NOMO-1 (cell line): ENCODE data around the gene APRT.

ENCODE experiments used
- DNase-seq, 2 experiments: peaks; one replicate each; lab custom pipeline; 2025; ENCODE audit not compliant: unreplicated experiment in 2 of 2; lab: John Stamatoyannopoulos, UW

APRT gene

DNA sequence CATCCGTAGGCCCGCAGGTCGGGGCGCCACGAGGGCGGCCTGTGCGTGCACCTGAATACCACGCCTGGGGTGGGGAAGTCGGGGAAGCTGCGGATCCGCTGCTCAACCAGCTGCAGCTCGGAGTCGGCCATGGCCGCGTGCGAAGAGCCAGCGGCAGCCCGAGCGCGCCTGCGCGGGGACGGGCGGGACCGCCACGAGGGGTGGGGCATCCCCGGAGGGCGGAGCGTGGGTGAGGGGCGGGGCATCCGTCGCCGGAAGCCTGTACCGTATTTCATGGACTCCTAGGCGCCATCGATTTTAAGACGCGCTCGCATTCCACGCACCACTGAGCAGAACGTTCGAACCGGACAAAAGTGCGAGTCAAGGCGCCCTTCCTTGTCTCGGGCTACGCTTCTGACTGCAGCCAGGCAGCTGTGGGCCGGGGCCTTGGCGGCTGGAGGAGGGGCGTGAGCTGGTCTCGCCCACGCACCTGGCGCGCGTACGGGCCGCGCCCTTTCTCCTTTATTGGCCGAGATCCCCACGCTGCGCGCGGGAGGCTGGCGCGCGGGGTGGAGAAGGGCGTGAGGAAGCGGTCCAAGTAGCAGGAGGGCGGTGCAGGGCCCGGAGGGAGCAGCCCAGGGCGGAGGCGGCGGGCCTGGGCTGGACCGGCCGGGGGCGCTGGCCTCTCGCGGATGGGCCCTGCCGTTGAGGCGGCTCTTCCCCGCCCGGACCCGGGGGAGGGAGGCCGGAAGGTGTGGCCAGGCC lies at the start of gene APRT:
Gene APRT, minus strand, starts transcription at position 160 of the 744 bp plus-strand sequence. Its CDS starts 29 bp downstream, at position 131.
- DNase-seq = peak; percentile 84 to 85

- DNase-seq = no peak
Observed at GRCh38 chr16:88861359-88861758, 49.6 kb upstream of the APRT start.

DNA sequence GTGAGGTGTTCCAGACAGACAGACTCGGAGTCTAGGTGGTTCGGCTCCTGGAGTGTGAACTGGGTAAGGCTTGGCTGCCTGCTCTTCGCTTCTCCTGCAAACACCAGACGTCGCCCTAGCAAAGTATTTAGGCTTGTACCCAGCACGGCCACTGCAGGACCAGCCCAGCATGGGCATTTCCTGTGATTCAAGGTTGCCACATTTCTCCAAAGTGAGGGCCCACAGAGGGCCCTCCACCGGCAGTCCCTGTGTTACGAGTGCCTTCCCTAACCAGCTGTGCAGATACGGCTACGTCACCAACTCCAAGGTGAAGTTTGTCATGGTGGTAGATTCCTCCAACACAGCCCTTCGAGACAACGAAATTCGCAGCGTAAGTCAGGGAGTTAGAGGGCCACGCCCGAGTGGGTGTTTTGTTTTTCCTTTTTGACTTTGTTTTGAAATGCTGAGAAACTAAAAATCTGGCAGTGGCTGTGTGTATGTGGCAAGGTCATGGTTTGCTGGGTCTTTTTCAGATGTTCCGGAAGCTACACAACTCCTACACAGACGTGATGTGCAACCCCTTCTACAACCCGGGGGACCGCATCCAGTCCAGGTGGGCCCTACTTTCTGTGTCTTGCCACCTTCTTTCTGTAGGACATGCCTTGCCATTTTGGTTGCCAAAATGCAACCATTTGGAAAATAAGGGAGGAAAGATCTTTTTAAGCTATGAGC lies 47.8 kb upstream of the APRT start:
- no peak for DNase-seq

GRCh38 chr16:88857728-88858339 lies 46.1 kb upstream of the APRT start:
- peak; percentile 79 to 83 for DNase-seq

DNA sequence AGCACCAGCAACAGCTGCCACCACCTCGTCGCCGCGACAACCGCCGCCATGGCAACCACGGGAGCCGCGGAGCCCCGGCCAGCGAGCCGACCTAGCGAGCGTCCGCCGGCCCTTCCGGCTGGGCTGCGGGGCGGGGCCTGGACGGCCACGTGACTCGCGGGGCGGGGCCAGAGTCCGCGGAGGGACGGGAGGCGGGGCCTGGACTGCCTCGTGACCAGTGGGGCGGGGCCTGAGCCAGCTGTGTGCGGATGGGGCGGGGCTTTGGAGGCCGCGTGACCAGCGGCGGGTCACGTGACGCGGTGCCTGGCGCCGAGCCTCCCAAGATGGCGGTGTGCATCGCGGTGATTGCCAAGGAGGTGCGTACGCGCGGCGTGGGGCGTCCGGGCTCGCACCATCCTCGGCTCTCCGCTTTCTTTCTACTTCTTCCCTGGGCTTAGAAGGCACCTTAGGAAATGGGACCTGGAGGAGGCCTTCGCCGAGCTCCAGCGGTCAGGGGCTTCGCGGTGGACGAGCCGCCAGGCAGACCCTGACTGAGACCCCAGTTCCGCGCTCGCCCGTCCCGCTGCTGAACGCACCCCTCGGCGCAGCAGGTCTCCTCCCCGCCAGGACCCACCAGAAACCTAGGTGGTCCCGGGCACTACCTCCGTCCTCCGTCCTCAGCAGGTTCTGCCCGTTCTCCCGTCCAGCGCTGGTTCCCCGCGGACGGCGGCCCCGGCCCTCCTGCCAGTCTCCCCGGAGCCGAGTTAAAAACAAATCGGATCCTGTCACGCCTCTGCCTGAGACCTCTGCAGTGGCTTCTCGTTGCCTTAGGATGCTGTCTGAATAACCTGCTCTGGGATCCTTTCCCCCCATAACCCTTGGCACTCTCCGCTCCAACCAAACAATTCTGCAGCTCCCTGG lies 45.4 kb upstream of the APRT start, which contains the start of the genes GALNS and TRAPPC2L:
Gene GALNS, minus strand, starts transcription at position 120 of the 900 bp plus-strand sequence. Its CDS starts 70 bp downstream, at position 50.
Gene TRAPPC2L, plus strand, starts transcription at position 300 of the 900 bp plus-strand sequence. Its CDS starts 24 bp downstream, at position 324.
- peak; percentile 91 to 95 for DNase-seq

GRCh38 chr16:88856122-88856827 lies 44.5 kb upstream of the APRT start:
- DNase-seq = peak in 1 of 2 experiments; percentile 4

GRCh38 chr16:88855736-88856121 lies 44.0 kb upstream of the APRT start:
- no peak for DNase-seq

GRCh38 chr16:88855176-88855575 lies 43.4 kb upstream of the APRT start:
- peak; percentile 17 to 60 for DNase-seq

DNA sequence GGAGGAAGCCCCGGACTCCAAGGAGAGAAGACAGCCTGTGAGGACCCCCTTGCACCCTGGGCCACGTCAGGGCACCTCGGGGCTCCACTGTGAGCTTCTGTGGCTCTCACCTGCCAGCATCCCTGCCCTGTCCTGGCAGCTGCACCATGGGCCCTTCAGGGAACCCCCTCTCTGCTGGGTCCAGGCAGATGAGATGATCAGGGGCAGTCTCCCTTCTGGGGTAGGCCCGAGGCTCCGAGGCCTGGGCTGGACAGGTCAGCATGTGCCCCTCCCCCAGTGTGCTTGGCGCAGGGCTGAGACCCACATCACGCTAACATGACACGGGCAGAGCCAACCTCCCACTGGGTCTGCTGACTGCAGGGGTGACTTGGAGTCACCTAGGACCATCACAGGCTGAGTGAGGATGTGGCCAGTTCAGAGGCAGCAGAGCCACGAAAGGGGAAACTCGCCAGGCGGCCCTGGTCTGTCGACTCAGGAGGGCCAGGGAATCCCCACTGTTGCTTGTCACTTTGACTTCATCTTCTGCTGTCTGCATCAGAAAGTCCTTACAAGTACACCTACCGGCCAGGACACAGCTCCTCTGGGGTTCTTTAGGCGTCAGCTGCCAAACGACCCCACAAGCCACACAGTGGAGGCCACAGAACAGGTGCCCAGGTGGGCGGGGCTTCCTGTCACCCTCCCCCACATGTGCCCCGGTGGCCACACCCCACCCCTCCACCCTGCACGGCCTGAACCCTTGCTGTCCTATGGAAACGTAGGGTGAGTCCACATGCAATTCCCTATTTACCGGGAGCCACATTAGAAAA lies 42.8 kb upstream of the APRT start:
- DNase-seq = peak in 1 of 2 experiments; percentile 19

- no peak for DNase-seq
Observed at GRCh38 chr16:88853325-88853941, 41.7 kb upstream of the APRT start.

DNA sequence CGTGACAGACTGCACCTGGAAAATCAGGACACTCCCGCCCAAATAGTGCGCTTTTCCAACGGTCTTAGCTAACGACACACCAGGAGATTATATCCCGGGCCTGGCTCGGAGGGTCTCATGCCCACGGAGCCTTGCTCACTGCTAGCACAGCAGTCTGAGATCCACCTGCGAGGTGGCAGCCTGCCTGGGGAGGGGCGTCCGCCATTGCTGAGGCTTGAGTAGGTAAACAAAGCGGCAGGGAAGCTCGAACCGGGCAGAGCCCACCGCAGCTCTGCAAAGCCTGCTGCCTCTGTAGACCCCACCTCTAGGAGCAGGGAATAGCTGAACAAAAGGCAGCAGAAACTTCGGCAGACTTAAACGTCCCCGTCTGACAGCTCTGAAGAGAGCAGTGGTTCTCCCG lies 39.9 kb upstream of the APRT start:
- DNase-seq = no peak

GRCh38 chr16:88850531-88851199 lies 38.9 kb upstream of the APRT start:
- DNase-seq = no peak

DNA sequence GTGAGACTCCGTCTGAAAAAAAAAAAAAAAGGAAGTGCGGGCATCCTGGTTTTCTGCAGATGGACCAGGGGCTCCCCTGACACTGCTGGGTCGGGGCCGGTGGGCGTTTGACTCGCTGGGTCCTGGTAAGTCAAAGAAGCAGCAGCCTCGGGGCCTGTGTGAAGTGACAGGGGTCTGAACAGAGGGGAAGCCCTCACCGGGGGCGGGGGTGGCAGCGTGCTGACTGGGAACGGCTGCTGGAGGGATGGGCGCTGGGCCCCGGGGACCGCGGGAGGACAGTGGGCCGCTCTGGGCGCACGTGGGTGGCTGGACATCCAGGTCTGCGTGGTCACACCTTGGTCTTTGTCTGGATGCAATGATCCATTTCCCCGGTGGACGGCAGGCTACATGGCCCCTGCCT lies 36.8 kb upstream of the APRT start:
- no peak for DNase-seq

- DNase-seq = no peak
Observed at GRCh38 chr16:88847654-88848053, 35.9 kb upstream of the APRT start.

DNA sequence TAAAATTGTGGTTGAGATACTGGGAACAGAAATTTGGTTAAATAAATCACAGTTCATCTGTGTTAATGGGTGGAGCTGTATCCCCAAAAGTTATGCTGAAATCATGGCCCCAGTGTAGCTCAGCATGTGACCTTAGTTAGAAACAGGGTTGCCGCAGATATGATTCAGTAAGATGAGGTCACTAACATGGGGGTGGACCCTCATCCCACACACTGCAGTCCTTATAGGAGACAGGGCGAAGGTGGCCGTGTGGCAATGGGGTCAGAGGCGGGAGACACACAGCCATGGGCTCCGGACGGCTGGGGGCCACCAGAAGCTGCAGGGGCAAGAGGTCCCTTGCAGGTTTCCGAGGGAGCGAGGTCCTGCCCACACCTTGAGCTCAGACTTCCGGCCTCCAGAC lies 34.4 kb upstream of the APRT start:
- DNase-seq = no peak

DNA sequence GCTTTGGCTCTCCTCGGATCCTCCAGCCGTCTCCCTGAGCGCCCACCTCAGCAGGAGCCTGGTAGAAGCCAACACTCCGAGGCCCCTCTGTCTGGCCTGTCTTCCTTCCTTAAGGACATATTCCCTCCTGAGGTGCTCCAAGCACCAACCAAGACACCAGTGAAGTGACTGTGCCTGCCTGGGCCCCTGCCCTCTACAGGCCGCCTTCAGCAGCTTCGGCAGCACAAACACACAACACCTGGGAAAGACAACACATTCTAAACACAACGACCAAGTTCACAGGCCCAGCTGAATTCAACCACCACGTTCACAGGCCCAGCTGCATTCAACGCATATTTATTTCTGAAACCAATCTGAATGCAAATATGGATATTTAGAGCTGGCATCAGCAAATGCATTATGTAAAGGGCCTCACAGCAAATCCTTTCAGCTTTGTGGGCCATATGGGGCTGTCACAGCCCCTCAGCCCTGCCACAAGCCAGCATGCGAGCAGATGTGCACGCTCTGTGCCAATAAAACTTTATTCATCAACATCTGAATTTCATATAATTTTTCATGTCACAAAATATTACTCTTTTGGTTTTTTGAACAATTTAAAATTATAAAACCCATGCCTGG lies 32.8 kb upstream of the APRT start:
- no peak for DNase-seq

GRCh38 chr16:88843256-88843655 lies 31.5 kb upstream of the APRT start:
- no peak for DNase-seq

GRCh38 chr16:88842806-88843205 lies 31.1 kb upstream of the APRT start:
- no peak for DNase-seq
